ENCODE data around the gene RAPGEF1.

- TF ChIP-seq POLR2A (IDR thresholded peaks at IDR 0.05): no peak
- no peak for TF ChIP-seq CTCF (IDR thresholded peaks at IDR 0.05)
Observed at GRCh38 chr9:131752231-131752884, 12.5 kb upstream of the RAPGEF1 start.
